GM13976 (cell line): Measurements from ENCODE around the gene PCNX2.

Experiments used
- DNase-seq: peaks from one replicate; pipeline ENCODE4 v3.0.0; 2012; ENCODE audit warnings: low spot score
- in situ Hi-C: fragments of 300-500 bp; cut with MboI; formaldehyde crosslinking; loops from one replicate; pipeline ENCODE4 v1.12.0; 2022; ENCODE audit warnings: low sequenced_read_pairs, mixed read lengths, inconsistent platforms; ENCODE audit not compliant: unreplicated experiment
- TF ChIP-seq, protein P1 (sequence below): IDR thresholded peaks from 2 replicates; pipeline ENCODE4 v1.5.1; 2012; ENCODE audit warnings: borderline replicate concordance, mild to moderate bottlenecking; ENCODE audit not compliant: insufficient read depth; ENCODE audit errors: extremely low read depth, missing control alignments, control extremely low read depth

Gene PCNX2

DNA sequence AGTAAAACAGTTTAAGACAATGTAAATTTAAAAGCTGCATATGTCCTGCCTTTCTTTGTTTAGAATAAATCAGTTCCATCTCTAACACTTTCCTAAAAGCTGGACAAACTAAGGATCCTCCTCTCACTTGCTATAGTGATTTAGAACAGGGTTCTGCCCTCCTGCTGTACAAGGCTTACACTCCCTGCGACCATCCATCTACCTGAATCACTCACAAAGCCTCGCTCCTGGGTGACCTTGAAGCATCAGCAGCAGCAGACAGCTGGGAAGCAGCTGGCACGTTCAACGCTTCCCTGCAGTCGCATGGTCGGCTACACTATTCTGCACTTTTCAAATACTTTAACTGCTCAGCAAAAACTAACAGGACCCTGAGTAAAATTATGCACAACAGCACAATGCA, 217.1 kb downstream of the PCNX2 start:
- DNase-seq: no peak
- TF ChIP-seq, protein P1, sequence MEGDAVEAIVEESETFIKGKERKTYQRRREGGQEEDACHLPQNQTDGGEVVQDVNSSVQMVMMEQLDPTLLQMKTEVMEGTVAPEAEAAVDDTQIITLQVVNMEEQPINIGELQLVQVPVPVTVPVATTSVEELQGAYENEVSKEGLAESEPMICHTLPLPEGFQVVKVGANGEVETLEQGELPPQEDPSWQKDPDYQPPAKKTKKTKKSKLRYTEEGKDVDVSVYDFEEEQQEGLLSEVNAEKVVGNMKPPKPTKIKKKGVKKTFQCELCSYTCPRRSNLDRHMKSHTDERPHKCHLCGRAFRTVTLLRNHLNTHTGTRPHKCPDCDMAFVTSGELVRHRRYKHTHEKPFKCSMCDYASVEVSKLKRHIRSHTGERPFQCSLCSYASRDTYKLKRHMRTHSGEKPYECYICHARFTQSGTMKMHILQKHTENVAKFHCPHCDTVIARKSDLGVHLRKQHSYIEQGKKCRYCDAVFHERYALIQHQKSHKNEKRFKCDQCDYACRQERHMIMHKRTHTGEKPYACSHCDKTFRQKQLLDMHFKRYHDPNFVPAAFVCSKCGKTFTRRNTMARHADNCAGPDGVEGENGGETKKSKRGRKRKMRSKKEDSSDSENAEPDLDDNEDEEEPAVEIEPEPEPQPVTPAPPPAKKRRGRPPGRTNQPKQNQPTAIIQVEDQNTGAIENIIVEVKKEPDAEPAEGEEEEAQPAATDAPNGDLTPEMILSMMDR: no peak
- in situ Hi-C loops: no loop called here

DNA sequence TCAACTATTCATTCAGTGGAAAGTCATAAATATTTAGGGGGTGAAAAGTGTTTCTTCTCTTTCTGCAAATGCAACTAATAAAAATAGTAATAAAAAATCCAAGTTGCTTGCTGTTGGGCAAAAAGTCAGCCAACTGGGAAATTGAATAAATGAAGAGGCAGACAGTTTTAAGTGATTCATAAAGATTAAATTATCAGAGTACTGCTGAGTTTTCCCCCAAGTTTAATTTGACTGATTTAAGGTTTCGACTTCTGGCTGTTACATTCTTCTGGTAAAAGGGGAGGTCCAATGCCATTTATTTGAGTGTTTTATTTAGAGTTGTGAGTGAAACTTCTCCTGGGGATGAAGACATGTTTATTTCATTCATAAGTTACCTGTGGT, 219.6 kb downstream of the PCNX2 start:
- in situ Hi-C loops: no loop called here
- TF ChIP-seq, protein P1: no peak
- no peak for DNase-seq

DNA sequence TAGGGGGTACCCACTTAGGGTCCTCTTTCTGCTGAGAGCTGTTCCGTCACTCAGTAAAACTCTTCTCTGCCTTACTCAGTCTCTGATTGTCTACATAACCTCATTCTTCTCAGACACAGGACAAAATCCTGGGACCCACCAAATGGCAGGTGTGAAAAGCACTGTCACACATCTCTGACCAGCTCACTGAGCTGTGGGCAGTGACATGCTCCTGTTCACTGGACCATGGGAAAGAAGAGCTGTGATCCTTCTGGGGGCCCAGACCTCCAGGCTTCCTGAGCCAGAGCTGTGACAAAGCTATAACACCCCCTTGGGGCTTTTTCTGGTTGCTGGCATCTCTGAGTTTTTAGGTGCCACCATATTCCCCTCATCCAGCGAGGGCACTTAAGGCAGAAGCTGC, 229.4 kb downstream of the PCNX2 start:
- no peak for DNase-seq
- in situ Hi-C loops: no loop called here
- TF ChIP-seq, protein P1: no peak

DNA sequence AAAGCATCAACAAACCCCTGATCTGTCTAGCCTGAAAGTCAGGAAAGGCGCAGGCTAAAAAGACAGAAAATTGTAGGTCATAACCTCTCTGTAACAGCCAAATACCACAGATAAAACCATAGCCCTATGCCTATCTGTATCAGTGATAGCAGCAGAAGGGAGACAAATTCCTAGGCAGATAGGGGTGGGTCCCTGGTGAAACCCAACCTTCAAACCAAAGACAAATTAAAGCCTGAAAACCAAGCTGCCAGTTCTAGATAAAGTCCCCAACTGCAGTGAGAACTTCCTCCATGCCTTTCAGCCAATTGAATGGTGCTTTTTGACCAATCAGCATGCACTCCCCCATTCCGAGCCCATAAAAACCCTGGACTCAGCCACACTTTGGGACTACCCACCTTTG, 229.8 kb downstream of the PCNX2 start:
- in situ Hi-C loops: no loop called here
- TF ChIP-seq, protein P1: no peak
- no peak for DNase-seq

DNA sequence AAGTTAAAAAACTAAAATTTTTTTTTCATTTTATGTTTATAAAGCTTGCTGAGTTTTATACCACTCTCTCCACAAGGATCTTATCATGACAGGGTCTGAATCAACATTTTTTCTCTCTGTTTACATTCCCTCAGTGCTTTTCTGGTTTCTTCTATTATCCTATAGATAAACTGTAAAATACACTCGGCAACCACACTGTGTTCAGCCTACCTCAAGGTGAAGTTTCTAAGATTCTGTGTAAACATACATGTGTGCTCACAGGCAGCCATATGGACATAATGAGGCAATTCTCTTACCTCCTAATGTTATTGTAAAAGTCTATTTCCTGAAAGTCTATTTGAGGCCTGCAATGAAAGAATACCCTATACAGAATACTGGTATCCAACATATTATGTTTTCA, 230.5 kb downstream of the PCNX2 start:
- in situ Hi-C loops: no loop called here
- DNase-seq: no peak
- TF ChIP-seq, protein P1: no peak

DNA sequence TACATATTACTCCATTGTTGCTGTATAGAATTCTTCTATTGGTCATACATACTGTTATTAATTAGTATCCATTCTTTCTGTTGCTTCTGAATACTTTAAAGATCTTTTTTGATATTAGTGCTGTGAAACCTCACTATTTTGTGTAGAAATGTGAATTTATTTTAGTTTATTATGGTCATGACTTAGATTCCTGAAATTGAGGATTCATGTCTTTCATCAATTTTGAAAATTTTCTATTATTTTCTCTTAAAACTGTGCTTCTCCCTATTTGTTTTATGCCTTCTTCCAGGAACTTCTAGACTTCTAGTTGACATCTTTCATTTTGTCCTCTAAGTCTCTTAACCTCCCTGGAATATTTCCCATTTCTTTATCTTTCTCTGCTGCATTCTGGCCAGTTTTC, 232.1 kb downstream of the PCNX2 start:
- no peak for DNase-seq
- in situ Hi-C loops: no loop called here
- TF ChIP-seq, protein P1: no peak

DNA sequence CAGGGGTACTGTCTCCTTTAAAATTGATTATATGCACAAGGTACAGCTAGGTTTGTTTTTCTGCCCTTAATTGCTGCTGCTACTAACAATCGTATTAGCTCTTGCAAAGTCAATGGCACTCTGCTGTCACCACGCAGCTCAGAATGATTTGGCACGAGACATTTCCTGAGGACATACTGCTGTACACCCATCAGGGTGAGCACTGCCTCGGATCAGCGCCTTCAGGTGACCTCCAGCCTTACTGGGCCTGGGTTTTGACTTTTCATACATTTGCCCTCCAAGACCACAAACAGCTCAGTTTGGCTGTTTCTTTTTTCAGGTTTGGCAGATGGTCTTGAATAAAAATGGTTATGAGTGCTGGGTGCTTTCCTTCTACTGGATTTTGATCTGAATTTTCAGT, 234.3 kb downstream of the PCNX2 start:
- DNase-seq: no peak
- TF ChIP-seq, protein P1: no peak
- in situ Hi-C loops: no loop called here
